Fibroblast of gingiva (primary cell): ENCODE measurements around the gene NPAS3.
A peak's percentile ranks its signal among the peaks of the same experiment; 100 is the strongest.

Experiments used
- DNase-seq: peaks from one replicate; pipeline ENCODE4 v3.0.0-alpha.2; 2011; ENCODE audit warnings: low read depth

NPAS3 gene

DNA sequence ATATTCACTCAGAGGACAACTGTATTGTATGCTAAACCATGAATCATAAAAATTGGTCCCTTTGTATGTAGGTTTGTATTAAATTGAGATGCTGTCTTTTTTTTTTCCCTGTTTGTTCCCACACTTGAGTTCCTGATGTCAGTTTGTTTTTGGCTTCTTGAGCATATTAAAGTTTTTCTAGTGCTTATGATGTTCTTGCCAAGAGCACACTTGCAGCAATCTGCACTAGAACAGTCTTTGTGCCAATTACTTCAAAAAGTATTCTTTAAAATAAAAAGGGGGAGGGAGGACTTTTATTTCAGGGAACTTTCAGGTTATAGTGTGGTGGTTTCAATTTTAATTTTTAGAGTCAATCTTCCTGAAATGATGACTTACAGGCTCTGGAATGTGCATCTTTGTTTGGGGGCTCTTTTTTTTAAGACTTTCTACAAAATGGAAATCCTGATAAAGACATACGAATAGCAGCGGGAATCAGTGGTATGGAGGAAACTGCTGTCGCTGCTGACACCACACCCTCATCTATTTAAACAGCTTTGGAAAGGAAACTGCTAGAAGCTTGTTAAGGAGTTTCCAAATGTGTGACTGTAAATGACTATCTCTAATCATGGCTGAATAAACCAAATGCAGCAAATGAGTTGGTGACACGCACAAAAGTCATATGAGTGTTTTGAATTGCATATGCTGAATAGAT lies 823.6 kb downstream of the NPAS3 start:
- no peak for DNase-seq

DNA sequence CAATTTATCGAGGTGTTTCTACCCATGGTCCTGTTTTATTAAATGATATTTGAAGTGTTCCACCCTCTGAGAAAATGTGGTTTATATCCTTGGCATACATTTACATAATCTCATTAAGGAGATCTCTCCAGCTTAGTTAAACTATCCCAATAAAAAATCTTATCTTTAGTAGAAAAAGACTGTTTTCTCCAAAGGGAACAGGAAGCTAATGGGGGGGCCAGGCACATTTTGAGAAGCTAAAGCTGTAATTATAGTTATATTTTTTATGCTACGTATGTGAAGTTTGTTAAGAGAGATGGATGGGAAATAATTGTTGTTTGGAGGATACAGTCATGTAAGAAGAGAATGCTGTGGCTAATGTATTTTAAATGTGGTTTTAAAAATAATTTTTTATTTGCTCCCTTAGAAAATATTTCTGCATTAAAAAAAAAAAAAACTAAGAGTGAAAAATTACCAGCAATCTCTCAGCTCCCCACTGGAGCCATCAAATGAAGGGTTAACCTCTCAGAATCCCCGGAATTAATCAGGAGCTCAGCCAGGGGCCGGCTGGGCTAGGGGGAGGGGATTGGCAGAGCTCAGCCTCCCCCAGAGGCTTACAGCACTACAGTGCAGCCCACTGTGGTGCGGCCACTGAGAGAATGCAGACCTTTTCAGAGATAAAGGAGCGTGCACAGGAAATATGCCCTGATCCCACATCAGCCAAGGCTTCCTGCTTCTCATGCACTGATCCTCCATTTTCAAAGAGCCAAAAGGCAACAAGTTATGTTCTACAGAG lies 826.4 kb downstream of the NPAS3 start:
- DNase-seq = no peak

- no peak for DNase-seq
These were observed 829.1 kb downstream of the NPAS3 start for GRCh38 chr14:33767586-33768457.

- DNase-seq = peak; percentile 31
These were observed 829.8 kb downstream of the NPAS3 start for GRCh38 chr14:33768458-33768830.

GRCh38 chr14:33773205-33774030 lies 834.7 kb downstream of the NPAS3 start:
- DNase-seq = no peak

DNA sequence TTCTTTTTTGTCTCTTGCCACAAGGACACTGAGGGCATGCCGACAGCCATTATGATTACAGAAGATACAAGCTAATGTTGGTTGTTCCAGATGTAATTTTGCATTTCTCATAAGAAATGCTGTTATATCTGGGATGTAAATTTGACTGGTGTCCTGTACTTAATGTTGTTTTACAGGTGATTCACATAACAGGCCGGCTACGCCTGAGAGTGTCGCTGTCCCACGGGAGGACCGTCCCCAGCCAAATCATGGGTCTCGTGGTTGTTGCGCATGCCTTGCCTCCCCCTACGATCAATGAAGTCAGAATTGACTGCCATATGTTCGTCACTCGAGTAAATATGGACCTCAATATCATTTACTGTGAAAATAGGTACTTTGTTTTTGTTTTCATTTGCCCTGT lies 835.5 kb downstream of the NPAS3 start:
- DNase-seq = no peak

GRCh38 chr14:33774723-33775470 lies 836.2 kb downstream of the NPAS3 start:
- DNase-seq = no peak

DNA sequence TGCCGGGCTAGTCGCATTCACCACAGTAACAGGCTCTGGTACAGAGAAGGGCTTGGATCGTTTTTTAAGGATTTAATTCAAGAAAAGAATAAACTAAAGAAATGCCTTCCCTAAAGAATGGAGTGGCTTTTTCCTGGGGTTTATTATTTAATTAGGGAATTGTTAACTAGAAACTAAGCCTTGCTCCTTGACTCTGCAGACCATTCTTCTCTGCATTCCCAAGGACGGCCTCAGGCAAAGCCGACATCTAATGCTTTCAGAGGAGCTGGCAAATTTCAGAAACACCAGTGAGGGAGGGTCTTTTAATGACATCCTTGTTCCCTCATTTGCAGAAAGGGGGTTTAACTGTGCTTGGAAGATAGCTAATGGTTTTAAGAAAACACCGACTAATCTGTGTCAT lies 838.2 kb downstream of the NPAS3 start:
- DNase-seq = no peak

GRCh38 chr14:33777681-33778080 lies 839.0 kb downstream of the NPAS3 start:
- no peak for DNase-seq

DNA sequence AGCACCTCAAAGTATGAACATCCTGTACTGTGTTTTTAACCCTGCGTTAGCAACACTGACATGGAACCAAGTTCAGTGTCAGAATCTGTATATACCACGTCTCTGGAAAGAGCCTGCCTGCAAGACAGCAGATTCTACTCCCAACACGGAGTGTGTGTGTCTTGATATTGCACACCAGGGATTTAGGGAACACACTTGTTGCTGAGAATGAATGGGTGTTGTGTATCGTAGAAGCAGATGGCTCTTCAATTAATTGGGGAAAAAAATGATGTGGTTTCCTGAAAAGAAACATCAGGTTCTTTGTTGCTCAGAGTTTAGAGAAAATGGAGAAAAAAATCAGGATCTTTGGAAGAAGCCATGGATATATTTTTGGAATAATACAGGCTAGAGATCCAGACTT lies 841.4 kb downstream of the NPAS3 start:
- no peak for DNase-seq

DNA sequence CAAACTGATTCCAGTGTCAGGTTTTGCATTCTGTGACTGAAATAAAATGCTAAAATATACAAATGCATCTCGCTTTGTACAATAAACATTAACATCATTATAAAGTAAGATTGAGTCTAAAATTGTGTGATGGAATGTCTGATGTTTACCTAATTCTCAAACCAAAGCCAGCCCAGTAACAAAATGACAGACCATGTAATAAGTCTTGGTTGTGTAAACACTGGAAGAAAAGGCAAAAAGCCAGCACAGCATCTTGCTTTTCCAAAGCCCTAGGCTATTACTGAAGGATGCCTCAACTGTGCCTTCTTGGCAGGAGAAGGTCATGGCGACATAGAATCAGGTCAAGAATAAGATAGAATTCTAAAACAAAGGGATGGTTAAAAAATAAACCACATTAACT lies 842.6 kb downstream of the NPAS3 start:
- peak; percentile 59 for DNase-seq

DNA sequence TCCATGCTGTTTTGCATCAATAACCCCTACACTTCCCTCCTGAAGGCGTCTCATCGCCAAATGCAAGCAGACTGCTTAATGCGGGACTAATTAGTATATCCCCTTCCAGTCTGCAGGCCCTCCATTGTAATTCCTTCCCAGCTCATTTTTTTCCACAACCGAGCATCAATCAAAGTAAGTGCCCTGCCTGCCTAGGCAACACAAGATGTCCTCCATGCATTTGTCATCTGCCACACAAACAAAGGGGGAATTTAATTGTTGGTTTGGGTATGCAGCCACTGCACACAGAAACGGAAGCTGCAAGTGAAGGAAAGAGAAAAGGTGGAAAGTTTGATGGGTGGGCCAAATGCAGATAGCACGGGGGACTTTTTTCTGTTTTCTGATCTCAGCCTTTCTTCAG lies 844.2 kb downstream of the NPAS3 start:
- no peak for DNase-seq

DNA sequence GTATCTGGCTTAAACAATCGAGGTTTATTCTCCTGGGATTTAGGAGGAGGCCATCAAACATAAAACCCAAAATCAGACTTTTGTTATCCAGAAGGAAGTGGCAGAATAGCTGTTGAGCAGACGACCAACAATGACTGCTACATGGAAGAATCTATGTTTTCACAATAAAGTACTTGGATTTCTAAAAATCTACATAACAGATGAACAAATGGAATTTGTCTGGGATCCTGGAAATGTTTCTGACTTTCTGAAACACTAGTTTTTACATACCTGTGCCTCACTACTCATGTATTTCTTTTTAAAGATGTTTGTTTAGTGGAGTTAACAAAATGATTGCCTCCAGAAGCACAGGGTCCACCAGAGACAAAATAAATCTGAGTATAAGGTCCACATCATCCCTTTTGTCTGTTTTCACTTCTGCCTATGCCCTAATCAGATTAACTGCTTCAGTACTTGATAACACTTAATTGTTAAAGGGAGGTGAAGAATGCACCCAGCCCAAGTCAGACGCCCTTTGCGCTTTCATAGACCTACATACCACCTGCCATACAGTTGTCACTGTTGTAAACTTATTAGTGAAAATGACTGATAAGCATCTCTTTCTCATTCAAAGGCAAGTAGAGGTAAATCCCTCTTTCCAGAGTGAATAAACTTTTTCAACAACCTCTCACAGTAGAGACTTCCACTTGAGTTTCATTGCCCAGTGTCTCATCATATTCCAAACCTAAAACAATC lies 847.6 kb downstream of the NPAS3 start:
- no peak for DNase-seq

DNA sequence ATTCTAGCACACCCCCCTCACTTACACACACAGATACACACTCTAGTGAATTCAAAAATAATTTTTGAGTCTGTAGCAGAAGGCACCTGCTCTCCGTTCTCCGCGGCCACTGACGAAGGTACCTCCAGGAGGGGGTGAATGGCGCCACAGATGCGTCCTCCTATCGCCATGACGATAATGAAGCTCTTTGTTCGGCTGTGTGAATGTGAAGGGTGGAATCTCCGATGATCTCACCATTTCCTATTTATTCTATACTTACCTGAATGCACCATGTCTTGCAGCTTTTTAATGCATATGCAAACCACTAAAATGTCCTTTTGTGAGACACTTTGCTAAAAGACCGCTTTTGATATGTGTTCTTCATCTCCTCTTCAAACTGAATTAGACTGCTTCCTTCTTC lies 849.5 kb downstream of the NPAS3 start:
- DNase-seq = no peak

- DNase-seq = no peak
These were observed 852.3 kb downstream of the NPAS3 start for GRCh38 chr14:33790996-33791395.

DNA sequence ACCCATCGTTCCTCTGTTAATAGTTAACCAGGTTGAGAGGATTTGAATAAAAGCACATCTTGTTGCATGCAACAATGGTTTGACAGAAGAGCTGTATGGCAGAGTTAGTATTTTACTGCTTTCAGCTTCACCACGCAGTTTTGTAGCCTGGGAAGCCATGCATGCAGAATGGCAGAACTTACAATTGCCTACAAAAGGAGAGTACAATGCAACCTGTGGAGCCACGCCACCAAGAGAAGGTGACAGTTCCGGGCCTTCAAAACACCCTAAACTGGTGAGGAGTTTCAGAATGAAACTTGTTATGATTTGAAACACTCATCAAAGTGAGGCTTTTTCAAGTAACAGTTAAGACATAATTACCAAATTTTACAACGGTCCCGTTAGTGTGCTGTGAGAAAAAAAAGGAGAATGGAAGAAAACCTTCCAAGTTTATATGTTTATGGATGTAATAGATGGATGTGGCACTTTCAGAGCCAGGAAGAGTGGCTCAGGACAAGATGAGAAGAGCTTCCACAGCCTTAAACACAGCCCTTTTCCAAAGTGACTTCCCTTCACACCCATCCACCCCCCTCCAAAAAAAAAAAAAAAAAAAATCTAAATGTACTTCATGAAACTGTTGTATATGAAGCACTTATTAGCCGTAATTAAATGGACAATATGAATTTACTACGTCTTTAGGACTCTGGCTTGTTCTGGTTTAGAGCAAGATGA lies 853.5 kb downstream of the NPAS3 start:
- no peak for DNase-seq

DNA sequence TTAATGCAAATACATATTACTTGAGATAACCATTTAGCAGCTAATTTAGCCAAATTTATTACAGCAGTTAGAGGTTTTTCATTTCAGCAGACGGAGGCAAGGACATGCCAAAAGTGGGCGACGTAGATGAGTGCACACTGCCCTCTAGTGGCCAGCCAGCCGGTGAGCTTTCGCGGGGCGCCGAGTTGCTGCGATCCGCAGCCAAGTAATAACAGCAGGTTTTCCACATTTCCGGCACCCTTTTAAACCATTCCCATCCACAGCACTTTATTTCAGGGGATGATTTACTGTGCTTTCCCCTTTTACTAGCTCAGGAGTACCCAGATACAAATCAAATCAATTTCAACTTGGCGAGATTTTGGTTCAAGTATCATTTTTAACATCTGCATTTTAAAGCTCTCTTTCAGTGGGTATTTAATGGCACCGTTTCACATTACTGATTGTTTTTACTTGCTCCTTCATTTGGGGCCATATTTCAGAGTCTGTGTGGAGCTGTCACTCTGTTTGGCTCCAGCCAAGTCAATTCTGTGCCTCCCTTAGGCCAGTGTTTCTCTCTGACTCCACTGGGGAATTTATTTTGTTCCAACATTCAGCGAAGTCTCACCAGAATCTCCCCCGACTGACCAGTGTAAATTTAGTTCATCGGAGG lies 854.2 kb downstream of the NPAS3 start:
- DNase-seq = peak; percentile 69

DNA sequence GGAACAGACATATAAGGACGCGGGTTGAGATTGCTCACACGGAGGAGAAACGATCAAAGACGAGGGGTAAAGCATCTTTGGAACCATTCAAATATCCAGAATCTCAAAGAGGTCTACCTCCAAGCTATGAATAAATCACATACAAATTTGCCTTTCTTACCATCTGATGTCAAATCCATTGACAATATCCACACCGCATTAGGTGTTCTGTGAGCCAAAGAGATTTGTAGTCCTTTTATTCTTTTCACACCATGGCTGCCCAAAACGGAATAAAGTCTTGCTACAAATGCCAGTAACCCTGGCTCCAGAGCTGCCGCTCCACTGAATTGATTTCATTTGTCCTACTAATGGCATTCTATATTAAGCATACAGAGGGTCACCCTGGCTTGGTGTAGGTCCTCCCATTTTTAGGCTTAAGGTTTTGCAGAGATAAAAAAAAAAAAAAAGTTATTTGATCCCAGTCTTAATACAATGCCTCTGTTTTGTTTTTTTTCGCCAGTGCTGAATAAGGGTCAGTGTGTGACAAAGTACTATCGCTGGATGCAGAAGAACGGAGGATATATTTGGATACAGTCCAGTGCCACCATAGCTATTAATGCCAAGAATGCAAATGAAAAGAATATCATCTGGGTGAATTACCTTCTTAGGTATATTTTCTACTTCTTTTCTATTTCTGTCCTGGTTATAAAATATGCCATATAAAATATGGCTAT lies 854.9 kb downstream of the NPAS3 start:
- no peak for DNase-seq
